Skin of body (tissue), 2 donors: Measurements from ENCODE around the gene MAST4. TPM values are rescaled to one million over a fixed set of nuclear protein-coding genes. Genes with fewer than 3 reads are reported as not detected.

Source experiments
- DNase-seq: peaks from one replicate; lab custom pipeline; 2025; lab: John Stamatoyannopoulos, UW
- total RNA-seq: library from RNA; depleted of rRNA; stranded (reverse); fragments of >200 nt; gene quantifications from one replicate; pipeline ENCODE4 v1.2.3, GENCODE V29; 2014

MAST4 gene
- total RNA-seq, 1 donor from 2014 or later = 39.6 TPM

DNA sequence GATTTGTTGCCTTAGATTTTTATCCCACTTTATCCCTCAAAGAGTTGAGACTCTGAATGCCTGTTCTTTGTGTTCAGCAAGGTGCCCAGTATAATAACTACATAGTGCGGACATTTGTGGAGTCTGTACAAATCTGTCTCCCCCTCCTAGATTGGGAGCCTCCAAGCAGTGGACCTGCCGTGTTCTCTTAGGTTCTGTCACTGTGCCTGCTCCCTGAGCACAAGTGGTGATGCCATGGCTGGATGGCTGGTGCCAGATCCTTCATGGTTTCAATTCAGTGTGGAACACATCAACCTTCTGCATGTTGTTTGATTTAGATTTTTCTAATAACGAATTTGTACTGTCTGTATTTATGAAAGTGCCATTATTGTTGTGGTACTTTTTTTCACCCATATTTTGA, 307.5 kb downstream of the MAST4 start:
- no peak for DNase-seq

GRCh38 chr5:66904189-66904588, 308.0 kb downstream of the MAST4 start:
- DNase-seq = no peak

DNA sequence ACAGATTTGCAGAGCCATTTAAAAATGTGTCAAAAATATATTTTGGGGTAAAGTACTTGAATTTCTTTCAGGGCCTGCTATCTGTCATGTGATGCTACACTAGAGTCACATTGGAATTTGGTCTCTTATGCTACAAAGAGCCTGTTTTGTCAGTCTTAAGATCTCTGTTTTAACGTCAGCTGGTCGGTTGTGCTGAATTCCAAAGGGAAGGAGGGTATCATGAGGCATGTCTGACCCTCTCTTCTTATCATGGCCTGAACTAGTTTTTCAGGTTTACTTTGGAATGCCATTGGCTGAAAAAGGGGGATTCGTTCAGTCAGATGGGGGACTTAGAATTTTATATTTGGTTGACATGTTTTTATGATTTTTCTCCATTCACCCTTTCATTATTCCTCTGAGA, 309.8 kb downstream of the MAST4 start:
- no peak for DNase-seq

DNA sequence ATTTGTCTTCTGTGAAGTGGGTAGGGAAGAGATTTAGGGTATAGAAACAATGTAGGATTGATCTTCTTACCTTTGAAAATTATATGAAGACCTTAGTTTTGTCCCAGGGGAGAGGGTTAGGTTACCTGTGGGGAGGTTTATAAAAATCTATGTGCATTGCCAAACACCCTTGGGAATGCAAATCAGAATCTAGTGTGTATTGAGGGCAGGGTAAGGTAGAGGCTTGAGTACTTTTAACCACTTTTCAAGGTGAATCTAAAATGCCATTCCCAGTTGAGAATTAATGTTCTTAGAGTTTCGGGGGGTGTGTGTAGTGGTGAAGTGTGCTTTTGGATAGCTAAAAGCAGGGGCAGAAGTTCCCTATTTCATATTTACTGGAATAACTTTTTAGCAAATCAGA, 312.0 kb downstream of the MAST4 start:
- DNase-seq = no peak

GRCh38 chr5:66909364-66909763, 313.2 kb downstream of the MAST4 start:
- DNase-seq = no peak

GRCh38 chr5:66912787-66913186, 316.6 kb downstream of the MAST4 start:
- no peak for DNase-seq

GRCh38 chr5:66915531-66915930, 319.3 kb downstream of the MAST4 start:
- DNase-seq = no peak

GRCh38 chr5:66922881-66923280, 326.7 kb downstream of the MAST4 start:
- DNase-seq = no peak

- no peak for DNase-seq
Measured at GRCh38 chr5:66923457-66923856, 327.3 kb downstream of the MAST4 start.

DNA sequence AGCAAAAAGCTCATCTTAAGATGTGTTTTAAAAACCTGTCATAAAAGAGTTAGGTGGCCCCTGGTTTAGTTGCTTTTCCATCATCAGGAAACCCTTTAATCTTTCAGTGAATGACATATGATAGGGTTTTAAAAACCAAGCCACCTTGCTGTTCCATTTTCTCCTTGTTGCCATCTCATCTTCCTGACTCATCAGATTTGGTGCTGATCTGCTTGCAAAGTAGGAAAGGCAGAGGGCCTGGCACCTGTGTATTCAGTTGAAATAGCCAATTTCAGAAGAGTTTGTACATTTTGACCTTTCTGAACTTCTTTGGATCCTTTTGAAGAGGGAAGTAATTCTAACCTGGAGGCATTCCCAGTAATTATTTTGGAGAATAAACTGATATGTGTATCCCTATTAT, 327.7 kb downstream of the MAST4 start:
- no peak for DNase-seq

DNA sequence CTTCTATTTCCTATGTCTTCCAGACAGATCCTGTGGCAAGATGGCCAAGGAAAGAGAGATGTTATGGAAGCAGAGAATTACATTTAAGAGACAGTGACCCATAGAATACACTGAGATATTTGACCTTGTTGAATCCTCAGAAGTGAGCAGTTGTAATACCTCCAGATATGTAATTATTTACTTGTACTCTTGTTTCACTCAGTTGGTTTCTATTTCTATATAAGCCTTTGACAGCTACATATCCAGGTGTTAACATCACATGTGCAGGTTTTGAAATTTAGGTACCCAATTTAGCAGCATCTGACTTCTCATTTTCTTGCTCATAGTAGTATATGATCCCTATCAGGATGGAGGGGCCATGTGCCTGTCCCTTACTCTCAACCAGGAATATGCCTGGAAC, 330.9 kb downstream of the MAST4 start:
- DNase-seq = no peak

DNA sequence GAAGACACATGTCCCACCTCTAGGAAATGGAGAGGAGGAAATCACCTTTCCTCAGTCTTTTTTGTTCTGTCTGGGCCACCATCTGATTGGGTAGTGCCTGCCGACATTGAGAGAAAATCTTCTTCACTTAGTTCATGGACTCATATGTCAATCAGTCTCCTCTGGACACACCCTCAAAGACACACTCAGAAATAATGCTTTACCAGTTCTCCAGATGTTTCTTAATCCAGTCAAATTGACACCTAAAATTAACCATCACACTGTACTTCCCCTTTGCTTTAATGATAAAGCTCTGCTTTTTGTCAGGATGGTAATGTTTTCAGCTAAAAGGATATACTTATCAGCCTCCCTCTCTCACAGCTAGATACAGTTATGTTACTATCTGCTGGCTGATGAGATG, 333.1 kb downstream of the MAST4 start:
- DNase-seq = no peak

GRCh38 chr5:66929995-66930394, 333.8 kb downstream of the MAST4 start:
- no peak for DNase-seq

DNA sequence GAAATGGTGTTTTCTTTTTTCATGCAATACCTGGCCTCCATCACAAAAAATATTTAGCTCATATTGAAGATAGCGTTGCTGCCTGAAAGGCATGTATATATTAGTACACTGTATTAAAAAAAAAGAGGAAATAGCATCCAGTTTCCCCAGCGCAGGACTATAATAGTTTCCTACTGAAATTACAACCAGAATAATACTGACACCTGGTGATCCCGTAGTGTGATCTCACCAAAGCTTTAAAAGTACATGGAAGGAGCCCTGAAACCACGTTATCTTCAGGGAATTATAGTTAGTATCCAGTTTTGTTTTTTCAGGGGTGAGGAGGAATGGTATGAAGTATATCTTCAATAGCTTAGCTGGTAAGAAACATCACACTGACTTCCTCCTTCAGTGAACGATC, 335.5 kb downstream of the MAST4 start:
- DNase-seq = no peak

DNA sequence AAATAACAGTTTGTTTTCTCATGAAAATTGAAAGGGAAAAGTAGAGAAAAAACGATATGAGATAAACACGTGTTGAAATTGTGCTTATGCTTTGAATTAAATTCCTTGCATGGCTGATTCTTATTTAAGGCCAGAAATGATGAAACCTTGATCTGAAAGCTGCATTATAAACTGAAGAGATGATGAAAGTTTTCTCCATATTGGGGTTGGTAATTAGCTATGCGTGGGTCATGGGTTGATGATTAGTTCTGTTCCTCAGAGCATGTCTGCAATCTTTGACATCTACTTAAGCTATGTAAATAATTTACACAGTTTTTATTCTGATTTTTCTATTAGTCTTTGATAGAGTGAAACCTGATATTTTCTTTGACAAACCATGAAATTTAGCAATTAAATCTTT, 336.3 kb downstream of the MAST4 start:
- no peak for DNase-seq

DNA sequence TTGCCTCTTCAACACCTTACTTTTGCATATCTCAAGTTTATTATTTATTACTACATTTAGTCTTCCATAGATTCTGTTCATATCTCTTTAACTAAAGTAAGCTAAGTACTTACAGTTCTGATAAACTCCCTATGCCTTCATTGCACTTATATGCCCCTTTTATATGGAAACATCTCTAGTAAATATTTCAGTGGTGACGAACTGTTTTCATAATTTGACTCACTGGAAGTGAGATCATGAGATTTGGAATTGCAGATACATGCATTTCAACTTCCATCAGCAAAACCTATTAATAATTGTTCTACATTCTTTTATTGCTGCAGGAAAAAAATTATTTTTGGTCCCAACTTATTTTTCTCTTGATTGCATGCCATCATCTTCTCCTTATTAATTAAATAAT, 336.9 kb downstream of the MAST4 start:
- DNase-seq = no peak

- DNase-seq = no peak
Measured at GRCh38 chr5:66939094-66939493, 342.9 kb downstream of the MAST4 start.

GRCh38 chr5:66945389-66946349, 349.5 kb downstream of the MAST4 start:
- no peak for DNase-seq

GRCh38 chr5:66947458-66947857, 351.3 kb downstream of the MAST4 start:
- no peak for DNase-seq

DNA sequence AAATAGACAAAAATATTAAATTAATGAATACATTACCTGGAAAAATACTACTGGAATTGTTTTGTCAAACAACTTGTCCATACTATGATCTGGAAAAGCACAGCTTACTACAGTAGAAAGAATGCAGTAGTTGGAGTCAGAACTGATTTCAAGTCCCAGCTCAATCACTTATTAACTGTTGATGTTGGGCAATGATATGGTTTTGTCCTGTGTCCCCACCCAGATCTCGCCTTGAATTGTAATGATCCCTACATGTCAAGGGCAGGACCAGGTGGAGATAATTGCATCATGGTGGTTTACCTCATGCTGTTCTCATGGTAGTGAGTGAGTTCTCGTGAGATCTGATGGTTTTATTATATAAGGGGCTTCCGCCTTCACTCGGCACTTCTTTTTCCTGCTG, 352.9 kb downstream of the MAST4 start:
- DNase-seq = no peak

DNA sequence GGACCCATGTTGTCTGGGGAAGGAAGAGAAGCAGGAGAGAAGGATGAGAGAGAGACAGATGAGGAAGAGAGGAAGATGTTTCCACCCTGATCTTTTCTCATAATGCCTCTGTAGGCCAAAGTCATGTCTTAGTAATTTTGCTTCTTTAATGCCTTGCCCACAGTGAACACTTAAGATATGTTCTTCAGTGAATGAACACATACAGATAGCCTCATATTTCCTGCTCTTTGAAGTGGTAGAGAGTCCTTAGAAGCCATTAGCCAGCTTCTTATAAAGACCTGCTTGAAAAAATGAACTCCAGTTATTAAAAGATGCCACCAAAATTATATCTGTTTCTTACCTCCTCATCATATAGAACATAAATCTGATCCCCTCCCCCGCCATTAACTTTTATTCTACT, 356.0 kb downstream of the MAST4 start:
- DNase-seq = no peak

DNA sequence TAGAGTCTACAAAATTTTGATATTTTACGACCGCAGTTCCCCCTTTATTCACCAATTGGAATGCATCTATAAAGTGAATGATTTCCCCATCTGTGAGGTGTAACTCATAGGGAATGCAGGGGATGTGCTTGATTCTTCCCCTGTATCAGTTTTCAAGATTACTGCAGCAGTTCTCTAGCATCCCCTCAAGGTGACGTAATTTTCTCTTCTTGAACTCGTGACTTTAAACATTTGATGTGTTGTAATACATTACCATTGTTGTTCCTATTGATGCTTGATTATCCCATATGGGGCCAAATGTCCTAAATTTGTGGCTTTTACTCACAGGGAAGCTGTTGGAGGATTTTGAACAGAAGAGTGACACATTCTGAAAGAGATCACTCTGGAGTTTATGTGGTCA, 360.2 kb downstream of the MAST4 start:
- no peak for DNase-seq

DNA sequence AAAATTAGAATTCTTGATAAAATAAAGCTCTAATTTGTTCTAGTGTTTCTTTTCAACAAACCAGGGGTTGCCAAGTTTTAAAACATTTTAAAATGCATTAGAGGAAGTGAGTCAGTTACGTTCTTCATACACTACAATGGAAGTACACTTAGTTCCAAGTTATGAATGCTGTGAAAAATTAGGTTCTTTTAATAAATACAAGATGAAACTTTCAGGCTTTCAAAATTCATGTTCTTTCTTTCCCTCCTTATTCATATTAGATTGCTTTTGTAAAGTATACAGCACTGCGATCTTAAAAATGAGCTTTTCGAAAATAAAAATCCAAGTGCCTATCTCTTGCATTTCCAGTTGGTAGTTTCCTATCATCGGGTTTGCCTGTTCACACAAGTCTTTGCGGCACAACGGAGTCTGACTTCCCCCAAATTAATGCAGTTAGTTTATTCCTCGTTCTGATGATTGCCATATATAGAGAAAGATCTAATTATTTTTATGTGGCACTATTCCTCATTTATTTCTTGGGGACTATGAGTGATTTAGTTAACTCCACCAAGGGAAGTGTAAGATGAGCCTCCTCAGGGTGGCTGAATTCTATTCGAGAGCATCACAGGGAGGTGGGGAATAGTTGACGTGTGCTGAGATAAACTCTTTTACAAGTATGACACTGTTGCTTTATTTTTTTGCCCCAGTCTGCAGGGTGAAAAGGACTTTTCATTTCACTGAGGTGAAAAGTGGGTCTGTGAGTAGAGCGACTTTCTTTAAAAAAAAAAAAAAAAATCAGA, 362.2 kb downstream of the MAST4 start:
- DNase-seq = peak; percentile 86
